NCI-H446 treated with DMSO at 0.1 percent for 48 hours (cell line): ENCODE data around the gene SCAF4.

Experiments
- DNase-seq: peaks from one replicate; lab custom pipeline; 2025; lab: John Stamatoyannopoulos, UW

The SCAF4 gene

DNA sequence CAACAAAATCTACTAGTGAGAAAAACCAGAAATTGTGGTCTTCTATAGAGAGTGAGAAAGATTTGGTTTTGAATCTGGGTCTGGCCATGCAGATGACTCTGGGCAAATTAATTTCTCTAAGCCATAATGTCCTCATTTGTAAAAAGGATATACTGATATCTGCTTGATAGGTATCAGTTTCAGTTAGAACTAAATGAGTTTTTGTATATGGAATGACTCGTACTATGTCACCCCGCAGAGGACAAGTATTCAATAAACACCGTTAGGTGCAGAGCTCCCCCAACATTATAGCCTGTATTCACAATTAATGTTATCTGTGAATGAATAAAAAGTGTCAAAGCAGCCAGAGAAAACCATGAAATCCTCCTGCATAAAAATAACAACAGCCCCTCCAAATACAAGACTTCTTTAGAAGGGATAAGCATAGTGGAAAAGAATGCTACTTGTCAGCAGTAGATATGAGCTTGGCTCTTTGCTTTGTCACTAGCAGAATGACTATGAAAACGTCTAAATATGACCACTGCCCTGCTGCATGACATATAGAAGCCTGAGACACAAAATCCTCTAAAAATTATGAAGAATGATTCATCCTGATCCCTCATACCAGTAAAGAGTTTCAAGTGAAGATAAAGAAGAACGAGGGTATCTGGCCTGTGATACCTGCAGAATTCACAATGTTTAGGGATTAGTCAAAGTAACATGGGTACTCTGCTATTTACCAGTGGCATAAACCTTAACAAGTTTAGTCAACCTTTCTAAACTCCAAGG lies 17.8 kb downstream of the SCAF4 start:
- no peak for DNase-seq

DNA sequence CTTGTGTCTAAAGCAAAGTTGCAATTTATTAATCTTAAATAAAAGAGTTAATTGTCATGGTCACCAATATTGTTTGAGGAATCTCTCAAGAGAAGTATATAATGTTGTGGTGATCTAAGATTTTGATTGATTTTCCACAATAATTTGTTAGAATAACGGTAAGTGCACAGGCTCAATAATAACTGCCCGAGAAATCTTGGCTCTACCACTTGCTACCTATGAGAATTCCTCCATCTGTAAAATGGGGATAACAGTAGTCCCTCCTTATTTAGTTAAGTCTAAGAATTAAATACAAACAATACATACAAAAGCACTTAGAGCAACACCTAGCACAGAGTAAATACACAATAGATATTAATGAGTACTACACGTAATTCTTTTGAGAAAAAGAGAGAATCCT lies 18.8 kb downstream of the SCAF4 start:
- no peak for DNase-seq

DNA sequence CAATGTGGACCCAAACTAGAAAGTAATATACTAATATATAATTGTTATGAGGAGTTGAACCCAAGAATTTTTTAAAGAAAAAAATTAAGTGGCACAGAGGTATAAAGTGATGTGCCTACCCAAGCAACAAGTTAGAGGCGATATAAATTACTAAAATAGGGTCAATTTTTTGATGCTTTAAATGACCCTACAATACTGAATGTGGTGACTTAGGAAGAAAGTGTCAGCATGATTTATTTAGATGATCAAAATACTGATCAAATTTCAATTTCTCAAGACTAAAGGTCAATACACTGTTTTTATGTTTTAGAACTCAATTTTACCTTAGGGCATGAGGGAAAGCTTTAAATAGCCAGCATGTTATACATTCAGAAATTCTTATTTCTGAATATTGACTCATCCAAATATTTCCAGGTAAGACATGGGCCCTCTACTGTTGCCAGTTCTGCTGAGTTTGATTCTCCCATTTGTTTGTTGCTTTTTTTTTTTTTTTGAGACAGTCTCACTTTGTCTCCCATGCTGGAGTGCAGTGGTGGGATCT lies 20.1 kb downstream of the SCAF4 start:
- DNase-seq: no peak

DNA sequence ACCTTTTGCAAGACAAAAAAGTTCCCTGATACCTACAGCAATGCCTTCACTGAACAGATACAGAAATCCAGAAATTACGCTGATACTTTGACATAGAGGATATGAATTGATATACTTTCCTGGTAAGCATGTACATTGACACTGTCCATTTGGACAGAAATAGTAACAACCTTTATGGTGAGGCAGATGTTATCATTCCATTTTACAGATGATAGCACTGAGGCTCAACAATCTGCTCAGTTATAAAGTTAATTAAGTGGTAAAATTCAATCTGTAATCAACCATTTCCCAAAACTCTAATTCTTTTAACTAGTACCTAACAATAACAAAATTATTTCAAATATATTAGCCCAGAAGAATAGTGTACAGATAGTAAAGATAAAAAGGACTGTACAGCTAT lies 20.6 kb downstream of the SCAF4 start:
- DNase-seq: no peak

DNA sequence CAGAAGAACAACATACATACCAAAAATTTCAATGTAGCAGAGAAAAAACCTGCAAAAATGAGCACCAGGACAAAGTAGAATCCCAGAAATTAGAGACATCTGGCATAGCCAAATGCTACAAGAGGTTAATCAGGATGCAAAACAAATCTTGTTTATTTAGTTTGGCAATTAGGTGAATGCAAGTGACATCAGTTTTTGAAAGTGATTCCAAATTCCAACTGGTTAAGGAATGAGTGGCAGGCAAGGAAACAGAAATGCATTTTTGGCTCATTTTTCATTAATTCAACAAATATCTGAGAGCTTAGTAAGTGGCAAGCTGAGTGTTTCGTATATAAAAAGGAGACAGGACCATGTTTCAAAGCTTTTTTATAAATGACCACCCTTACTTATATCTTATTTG lies 21.3 kb downstream of the SCAF4 start:
- DNase-seq: peak; percentile 62

DNA sequence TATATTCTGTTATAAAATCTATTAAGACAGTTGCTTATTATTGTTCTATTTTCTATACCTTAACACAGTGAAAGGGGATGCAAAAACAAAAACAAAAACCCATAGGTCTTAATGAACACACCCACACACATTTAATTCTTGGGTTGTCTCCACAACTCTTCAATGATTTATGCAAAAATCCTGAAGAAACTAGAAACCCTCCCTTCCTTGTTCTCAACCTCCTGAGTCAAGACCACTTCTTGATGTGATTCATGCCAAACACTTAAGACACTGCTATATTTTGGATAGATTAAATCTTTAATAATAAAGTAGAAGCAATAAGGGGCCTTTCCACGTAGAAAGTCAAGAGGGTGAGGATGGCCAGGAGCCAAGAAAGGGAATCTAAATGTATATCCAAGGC lies 23.4 kb downstream of the SCAF4 start:
- no peak for DNase-seq

DNA sequence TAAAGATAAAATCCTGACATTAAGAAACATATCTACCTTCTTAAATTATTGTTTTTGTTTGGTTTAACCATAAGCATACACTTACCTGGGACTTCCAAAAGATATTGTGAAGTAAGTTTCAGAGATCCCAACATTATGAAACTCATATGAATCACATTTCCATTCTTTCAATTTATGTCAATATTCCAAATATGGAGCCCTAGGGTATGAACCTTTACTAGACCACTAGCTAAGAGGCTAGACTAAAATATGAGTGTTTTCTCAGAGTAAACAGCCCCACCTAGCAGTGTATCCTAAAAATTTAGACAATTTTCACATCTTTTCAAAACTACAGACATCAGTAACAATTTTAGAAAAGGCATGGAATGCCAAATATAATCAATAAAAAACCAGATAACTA lies 24.4 kb downstream of the SCAF4 start:
- DNase-seq: no peak

DNA sequence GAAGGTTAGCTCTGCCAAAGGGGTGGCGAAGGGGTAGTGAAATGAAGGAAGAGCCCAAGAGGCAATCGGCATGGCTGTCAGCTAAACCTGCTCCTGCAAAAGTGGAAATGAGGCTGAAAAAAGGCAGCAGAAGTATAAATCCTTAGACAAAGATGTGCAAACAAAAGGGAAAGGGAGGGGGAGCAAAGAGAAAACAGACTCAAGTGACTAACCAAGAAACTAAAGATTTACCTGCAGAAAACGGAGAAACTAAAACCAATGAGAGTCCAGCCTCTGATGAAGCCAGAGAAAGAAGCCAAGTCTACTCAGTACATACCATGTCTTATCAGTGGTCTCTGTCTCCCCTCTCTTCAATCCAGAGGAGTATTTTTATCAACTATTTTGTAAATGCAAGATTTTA lies 25.4 kb downstream of the SCAF4 start:
- no peak for DNase-seq

DNA sequence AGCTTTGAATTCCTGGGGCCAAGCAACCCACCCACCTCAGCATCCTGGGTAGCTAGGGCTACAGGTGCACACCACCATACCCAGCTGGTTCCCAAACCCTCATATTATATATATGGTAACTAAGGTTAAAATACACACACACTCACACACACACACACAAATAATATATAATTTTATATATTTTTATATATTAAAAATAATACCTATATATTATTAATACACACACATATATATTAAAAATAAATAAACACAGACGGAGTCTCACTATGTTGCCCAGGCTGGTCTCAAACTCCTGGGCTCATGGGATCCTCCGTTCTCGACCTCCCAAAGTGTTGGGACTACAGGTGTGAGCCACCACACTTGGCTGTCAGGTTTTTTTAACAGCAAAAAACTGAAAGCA lies 31.9 kb downstream of the SCAF4 start:
- DNase-seq: no peak

DNA sequence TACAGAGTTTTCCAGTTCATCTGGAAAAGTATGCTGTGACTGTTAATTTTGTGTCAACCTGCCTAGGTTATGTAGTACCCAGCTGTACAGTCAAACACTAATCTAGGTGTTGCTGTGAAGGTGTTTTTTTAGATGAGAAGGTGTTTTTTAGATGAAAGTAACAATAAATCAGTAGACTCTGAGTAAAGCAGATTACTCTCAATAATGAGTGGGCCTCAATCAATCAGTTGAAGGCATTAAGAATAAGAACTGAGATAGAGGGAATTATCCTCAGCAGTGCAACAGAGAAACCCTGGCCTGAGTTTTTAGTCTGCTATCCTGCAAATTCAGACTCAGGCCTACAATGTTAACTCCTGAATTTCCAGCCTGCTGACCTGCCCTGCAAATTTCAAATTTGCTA lies 33.5 kb downstream of the SCAF4 start:
- no peak for DNase-seq

DNA sequence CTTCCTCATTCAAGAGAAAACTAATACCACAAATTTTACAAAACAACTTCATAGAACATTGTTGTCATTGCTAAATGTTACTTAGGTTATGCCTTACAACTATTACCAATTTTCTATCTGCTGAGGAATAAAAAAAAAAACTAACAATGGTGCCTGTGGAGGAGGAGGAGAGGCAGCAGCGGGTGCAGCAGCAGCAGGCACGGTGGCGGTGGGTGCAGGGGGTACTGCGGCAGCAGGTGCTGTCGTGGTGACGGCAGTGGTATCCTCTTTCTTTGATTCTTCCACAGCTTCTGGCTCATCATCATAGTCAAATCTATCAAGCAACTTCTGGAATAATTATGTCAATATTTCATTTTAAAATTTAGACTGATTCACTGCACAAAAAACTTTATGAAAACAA lies 35.5 kb downstream of the SCAF4 start:
- DNase-seq: no peak

DNA sequence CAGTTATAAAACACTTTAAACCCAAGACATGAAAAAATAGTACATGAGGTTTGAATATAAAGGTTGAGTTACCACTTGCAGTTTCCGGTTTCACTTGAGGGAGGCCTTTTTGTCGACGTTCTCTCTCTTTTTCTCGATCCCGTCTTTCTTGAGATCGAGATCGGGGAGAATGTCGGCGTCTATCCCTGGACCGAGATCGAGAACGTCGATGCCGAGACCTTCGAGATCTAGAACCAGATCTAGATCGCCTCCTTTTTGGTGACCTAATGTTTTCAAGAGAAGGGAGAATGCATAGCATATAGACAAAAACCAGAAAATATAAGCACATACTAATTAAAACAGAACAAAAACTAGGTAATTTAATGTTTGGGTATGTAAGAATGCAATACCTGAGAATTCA lies 38.7 kb downstream of the SCAF4 start:
- no peak for DNase-seq

DNA sequence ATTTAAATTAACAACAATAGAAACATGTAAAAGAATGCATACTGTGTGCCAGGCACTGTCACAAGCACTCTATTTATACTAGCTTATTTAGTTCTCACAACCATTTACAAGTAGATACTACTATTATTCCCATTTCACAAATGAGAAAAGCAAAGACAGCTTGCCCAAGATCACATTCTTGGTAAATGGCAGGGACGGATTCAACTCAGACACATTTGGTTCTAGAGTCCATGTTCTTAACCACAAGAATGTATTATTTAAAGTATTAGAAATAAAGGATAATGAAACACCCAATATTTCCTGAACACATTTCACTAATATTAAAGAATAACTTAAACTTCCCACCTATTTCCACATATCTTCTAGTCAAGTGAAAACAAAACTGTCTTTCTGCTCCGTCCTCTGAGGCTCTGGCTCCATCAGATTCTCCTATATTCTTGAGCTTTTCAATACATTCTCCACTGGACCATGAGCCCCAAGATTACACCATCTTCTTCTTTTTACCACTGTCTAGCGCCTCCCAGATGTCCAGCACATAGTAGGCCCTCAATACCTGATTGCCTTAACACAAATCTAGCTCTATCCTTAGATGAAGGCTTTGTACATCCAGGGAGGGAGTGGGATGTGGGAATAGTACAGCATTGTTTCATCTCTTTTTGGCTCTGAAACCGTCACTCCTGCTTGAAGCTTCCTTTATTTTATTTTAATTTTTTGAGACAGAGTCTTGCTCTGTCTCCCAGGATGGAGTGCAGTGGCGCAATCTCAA lies 43.1 kb downstream of the SCAF4 start:
- no peak for DNase-seq

DNA sequence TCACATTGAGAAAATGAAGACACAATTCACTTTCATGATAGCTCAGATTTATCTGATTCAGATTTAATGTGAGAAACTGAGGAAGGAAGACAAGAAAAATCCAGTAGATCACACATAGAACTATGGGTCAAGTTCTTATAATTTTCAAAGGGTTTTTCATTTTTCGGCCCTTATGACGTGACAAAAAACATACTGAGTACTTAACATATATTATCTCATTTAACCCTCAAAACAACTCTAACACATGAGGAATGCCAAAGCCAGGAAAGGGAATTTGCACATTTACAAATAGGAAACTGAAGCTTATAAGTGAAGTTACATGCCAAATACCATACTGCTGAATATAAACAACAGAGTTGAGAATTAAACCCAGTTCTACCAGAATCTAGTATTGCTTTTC lies 44.8 kb downstream of the SCAF4 start:
- DNase-seq: no peak

DNA sequence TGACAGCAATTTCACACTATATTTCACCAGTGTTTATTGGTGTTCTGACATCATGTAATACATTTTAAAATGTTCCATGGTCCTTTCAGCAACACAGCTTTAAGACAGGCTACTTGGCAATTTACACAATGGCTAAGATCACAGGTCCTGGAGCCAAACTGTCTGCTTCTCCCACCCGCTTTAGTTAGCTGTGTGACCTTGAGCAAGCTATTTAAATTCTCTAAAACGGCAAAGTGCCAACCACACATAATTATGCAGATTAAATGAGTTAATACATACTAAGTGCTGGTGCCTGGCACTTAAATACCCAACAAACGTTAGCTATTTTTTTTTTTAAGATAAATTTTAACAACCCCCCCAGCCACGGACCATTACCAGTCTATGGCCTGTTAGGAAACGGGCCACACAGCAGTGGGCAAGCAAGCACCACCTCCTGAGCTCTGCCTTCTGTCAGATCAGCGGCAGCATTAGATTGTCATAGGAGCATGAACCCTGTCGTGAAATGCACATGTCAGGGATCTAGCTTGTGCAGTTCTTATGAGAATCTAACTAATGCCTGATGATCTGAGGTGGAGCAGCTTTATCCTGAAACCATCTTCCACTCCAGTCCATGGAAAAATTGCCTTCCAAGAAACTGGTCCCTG lies 45.5 kb downstream of the SCAF4 start:
- no peak for DNase-seq

DNA sequence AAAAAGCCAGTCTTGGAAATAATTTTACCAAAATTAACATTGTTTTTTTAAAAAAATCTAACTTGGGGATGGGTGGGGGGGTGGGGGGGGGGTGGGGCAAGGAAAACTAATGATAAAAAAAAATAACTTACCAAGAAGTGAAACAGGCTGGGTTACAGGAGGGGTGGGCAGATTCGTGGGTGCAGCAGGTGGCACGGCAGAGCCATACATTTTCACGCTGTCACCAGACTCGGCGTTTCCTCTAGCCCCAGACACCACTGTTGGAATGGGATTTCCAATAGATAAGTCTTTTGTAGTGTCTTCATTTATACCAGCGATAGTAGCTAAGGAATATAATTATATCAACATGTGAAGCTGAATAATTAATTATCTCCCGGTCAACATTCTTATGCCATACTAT lies 47.0 kb downstream of the SCAF4 start:
- DNase-seq: no peak

DNA sequence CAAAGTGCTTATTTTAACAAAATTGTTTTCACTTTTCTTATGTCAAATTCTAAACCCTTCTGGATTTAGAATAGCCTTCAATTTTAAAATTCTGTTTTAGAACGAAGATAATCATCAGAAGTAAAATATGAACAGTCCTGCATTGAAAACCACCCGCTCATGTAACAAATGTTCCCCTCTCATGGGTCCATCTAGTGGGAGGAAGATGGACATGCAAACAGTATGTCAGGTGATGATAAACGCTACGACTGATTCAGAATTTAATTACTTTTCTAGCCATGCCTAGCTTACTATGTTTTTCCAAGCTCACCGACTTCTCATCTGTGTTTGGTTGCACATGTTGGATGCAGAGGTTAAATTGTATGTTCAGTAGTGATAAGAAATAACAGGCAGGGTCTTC lies 48.9 kb downstream of the SCAF4 start:
- no peak for DNase-seq

DNA sequence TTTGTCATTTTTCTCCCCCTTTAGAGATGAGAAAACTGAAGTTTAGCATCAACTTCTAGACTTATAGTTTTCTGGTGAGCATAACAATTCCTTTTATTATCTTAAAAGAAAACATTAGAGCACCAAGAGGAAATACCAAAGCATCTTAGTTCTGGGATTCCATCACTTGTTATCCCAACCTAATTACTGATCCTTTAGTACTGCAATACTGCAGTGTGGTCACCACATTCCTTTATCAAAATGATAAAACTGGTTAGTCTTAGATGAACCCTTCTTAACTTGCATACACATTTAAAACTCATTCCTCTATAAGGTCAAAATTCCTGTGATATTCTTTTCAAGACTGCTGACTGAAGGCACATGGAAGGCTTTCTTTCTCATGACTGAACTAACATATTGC lies 49.3 kb downstream of the SCAF4 start:
- no peak for DNase-seq

DNA sequence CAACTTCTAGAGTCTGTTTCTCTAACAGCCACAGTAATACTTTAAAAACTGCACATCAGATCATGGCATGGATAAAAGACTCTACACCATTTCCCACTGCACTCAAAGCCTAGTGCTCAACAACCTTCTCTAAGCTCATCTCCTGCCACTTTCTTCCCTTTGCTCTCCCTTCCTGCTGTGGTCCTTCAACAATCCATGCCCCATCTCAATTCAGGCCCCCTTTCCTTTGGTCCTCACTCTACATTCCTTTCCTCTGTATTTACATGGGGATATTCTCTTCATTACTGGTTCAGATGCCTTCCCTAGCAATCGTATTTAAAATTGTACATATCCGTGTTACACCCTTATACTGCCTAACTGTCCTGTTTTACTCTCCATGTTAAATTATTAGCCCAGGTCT lies 53.4 kb downstream of the SCAF4 start:
- no peak for DNase-seq

DNA sequence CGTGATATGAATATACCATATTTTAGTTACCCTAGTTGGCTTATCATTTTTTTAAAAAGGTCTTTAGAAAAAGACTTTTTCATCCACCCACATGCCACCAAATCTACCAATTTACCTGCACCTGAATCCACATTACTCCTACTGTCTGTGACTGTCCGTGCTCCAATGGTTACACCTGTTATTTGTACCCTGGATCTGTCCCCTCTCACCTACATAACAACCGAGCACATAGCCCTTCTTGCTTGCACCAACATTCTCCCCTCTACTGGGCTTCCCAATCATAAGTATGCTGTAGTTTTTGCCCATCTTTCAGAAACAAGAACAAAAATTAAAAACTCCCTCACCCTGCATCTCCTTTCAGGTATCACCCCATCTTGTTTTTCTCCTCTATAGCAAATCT lies 54.9 kb downstream of the SCAF4 start:
- no peak for DNase-seq

DNA sequence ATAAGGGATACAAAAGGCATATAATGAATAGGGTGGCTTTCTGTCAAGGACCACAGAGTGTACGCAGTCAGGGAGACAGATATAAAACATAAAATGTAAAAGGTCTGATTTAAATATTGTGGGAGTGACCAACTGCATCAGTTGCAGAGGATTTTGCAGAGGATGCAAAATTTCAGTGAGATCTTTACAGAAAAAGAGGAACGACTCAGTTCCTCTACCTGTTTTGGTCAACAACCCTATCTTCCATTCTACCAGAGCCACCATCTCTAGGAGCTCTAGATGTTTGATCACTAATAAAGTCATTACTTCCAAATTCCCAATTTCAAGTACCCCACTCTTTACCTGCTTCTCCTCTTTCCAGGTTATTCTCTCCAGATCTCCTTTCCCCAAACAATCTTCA lies 56.0 kb downstream of the SCAF4 start:
- DNase-seq: no peak

DNA sequence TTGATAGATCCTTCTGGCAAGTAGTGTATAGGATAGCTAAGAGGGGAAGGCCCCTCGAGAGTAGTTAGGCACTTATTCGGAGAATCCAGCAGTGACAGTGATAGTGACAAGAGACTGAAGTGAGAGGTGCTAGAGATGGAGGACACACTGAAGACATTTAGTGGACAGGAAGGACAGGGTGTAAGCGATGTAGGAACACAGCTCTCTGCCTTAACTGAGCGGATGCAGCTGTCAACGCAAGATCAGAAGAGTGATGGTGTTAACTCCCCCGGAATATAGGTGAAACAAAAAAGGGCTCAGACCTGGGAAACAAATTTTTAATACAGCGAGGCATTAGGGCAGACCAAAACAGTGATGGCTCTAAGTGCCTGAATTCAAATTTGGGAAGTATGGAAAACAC lies 56.6 kb downstream of the SCAF4 start:
- no peak for DNase-seq

DNA sequence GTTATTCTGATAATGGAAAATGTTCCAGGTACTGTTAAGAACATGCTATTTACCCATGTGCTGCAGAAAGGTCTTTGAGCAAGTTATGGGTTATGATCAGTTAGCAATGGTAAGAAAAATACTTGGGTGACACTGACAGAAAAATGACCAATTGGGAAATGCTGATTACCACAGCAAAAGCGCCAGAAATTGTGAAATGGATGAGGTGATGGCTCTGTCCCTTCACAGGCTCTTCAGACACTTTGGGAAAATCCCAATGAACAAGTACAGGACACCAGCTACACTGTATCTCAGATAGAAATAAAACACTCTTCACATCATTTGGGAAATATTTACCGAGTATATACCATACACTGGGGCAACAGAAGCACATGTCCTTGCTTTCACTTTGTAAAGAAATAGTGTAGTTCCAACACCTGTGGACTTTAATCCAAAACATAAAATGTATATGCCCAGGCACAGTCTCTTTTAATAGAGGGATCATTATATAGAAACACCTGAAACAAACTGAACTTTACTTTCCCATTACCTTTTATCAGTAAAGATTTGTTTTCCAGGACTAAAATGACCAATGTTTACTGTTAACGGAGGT lies 58.5 kb downstream of the SCAF4 start:
- no peak for DNase-seq
